Mucosa of stomach (tissue), 1 donor: ENCODE data around the gene PSMD1.

Experiments used
- H3K27me3 ChIP-seq: one replicate; pipeline ENCODE4 v1.7.0; 2013; ENCODE audit warnings: mild to moderate bottlenecking, low read length; ENCODE audit not compliant: control insufficient read depth, insufficient read depth
- H3K36me3 ChIP-seq: one replicate; pipeline ENCODE4 v1.7.0; 2013; ENCODE audit warnings: low read length; ENCODE audit not compliant: control insufficient read depth, insufficient read depth
- H3K4me1 ChIP-seq: one replicate; pipeline ENCODE4 v1.7.0; 2013; ENCODE audit warnings: mild to moderate bottlenecking, low read length; ENCODE audit not compliant: control insufficient read depth, insufficient read depth
- H3K4me3 ChIP-seq: one replicate; pipeline ENCODE4 v1.7.0; 2013; ENCODE audit warnings: low read length
- H3K9ac ChIP-seq: one replicate; pipeline ENCODE4 v1.7.0; 2013; ENCODE audit warnings: mild to moderate bottlenecking, low read length, moderate library complexity
- H3K9me3 ChIP-seq: one replicate; pipeline ENCODE4 v1.7.0; 2013; ENCODE audit warnings: mild to moderate bottlenecking, low read length, moderate library complexity; ENCODE audit not compliant: control insufficient read depth
- donor health status: Pancreatic carcinoma.

Gene PSMD1

GRCh38 chr2:231219289-231219688 is 162.6 kb downstream of the PSMD1 start:
- peaks cover 3% of the 10 kb centered on the region for H3K27me3 ChIP-seq
- no peak overlapping the region for H3K9ac ChIP-seq
- H3K4me3 ChIP-seq: no peak overlapping the region
- H3K9me3 ChIP-seq: no peaks in the 10 kb centered on the region
- H3K4me1 ChIP-seq: peaks cover 1% of the 10 kb centered on the region
- H3K36me3 ChIP-seq: no peaks in the 10 kb centered on the region

GRCh38 chr2:231221761-231222160 is 165.1 kb downstream of the PSMD1 start:
- no peaks in the 10 kb centered on the region for H3K27me3 ChIP-seq
- no peak overlapping the region for H3K9ac ChIP-seq
- H3K9me3 ChIP-seq: no peaks in the 10 kb centered on the region
- H3K4me1 ChIP-seq: no peaks in the 10 kb centered on the region
- no peaks in the 10 kb centered on the region for H3K36me3 ChIP-seq
- no peak overlapping the region for H3K4me3 ChIP-seq
